K562 (cell line): ENCODE measurements around the gene MIB2. TPM values are rescaled to one million over a fixed set of nuclear protein-coding genes. Genes with fewer than 3 reads are reported as not detected.

ENCODE experiments used
- BHLHE40 ChIP-seq: IDR thresholded peaks from 2 replicates; pipeline ENCODE4 v1.6.1; 2011; ENCODE audit warnings: low read length, improper control_type of control experiment
- CTBP1 ChIP-seq: fragments of 450-650 bp; IDR thresholded peaks from 2 replicates; pipeline ENCODE4 v1.6.1; 2016; ENCODE audit warnings: borderline replicate concordance
- CXXC5 ChIP-seq: fragments of 250-450 bp; sonication (Bioruptor Pico); IDR thresholded peaks from 2 replicates; pipeline ENCODE4 v1.8.0; 2022; ENCODE audit warnings: inconsistent platforms, mild to moderate bottlenecking, moderate library complexity
- ID3 ChIP-seq, 2 experiments: fragments of 250-450 bp in 1 of 2; fragments of 450-650 bp in 1 of 2; sonication (Bioruptor Pico) in 1 of 2; IDR thresholded peaks; 2 replicates each; pipeline versions ENCODE4 v1.6.1 to v1.8.0; 2016 to 2021; ENCODE audit warnings: mild to moderate bottlenecking in 2 of 2, moderate library complexity in 2 of 2, missing compliant biosample characterization in 1 of 2, missing genetic modification characterization in 1 of 2
- IRF2 ChIP-seq: sonication (generic); formaldehyde crosslinking; IDR thresholded peaks from 2 replicates; pipeline ENCODE4 v1.8.1; 2022; ENCODE audit warnings: mild to moderate bottlenecking, missing genetic modification reagents
- MGA ChIP-seq: fragments of 450-650 bp; IDR thresholded peaks from 2 replicates; pipeline ENCODE4 v1.6.1; 2016; ENCODE audit warnings: mild to moderate bottlenecking, moderate library complexity
- NCOA6 ChIP-seq: fragments of 450-650 bp; IDR thresholded peaks from 2 replicates; pipeline ENCODE4 v1.6.1; 2017; ENCODE audit warnings: mild to moderate bottlenecking
- NR2C2 ChIP-seq, 2 experiments: fragments of 200-800 bp in 1 of 2; sonication (Bioruptor generic) in 1 of 2; sonication (generic) in 1 of 2; formaldehyde crosslinking in 1 of 2; IDR thresholded peaks; 2 replicates each; pipeline versions ENCODE4 v1.6.1 to v1.8.0; 2016 to 2022; ENCODE audit warnings: mild to moderate bottlenecking in 1 of 2, missing compliant biosample characterization in 1 of 2, missing genetic modification characterization in 1 of 2, missing genetic modification reagents in 1 of 2
- NRF1 ChIP-seq, 2 experiments: fragments of 450-650 bp; IDR thresholded peaks in 1 of 2; conservative IDR thresholded peaks in 1 of 2; 2 replicates each; pipeline ENCODE4 v1.6.1; 2014; ENCODE audit warnings: mild to moderate bottlenecking in 2 of 2
- SRF ChIP-seq, 2 experiments: fragments of 250-450, 450-650 bp in 1 of 2; sonication (Bioruptor Pico) in 1 of 2; sonication (generic) in 1 of 2; formaldehyde crosslinking; IDR thresholded peaks; 2 replicates each; pipeline versions ENCODE4 v1.5.0 to v1.5.1; 2020 to 2022; ENCODE audit warnings: mild to moderate bottlenecking in 1 of 2, missing genetic modification reagents in 1 of 2
- TEAD4 ChIP-seq, 2 experiments: sonication (generic) in 1 of 2; formaldehyde crosslinking in 1 of 2; IDR thresholded peaks; 2 replicates each; pipeline versions ENCODE4 v1.6.1 to v1.8.0; 2012 to 2022; ENCODE audit warnings: borderline replicate concordance in 1 of 2, inconsistent platforms in 1 of 2, low read length in 1 of 2, mild to moderate bottlenecking in 1 of 2, missing genetic modification reagents in 1 of 2
- ZNF431 ChIP-seq: sonication (generic); formaldehyde crosslinking; IDR thresholded peaks from 2 replicates; pipeline ENCODE4 v1.8.0; 2022; ENCODE audit warnings: mild to moderate bottlenecking, missing genetic modification reagents
- ZNF589 ChIP-seq: fragments of 200-800 bp; sonication (Bioruptor generic); IDR thresholded peaks from 2 replicates; pipeline ENCODE4 v1.6.1; 2016; ENCODE audit warnings: low read depth, missing genetic modification characterization, missing compliant biosample characterization
- polyA plus RNA-seq, 8 experiments: library from polyadenylated mRNA; depleted of rRNA in 4 of 8; stranded (reverse) in 5 of 8; unstranded in 3 of 8; fragments of >200 nt; fragmentation: Nextera tagmentation in 2 of 8; fragmentation: Illumina TruSeq in 1 of 8; extraction: Ambion mirVana in 2 of 8; extraction: Trizol in 1 of 8; gene quantifications; 2 replicates each; pipeline versions ENCODE4 v1.2.1 to v1.2.3, GENCODE V29; 2011 to 2014; ENCODE audit warnings: inconsistent platforms in 1 of 8, missing spikeins in 1 of 8
- total RNA-seq, 7 experiments: library from RNA; depleted of rRNA in 6 of 7; stranded (reverse); fragments of >200 nt in 6 of 7; fragmentation: Illumina TruSeq in 2 of 7; extraction: Trizol in 2 of 7; gene quantifications; 2 replicates each; pipeline versions ENCODE4 v1.2.1 to v1.2.3, GENCODE V29; 2011 to 2021; ENCODE audit warnings: low replicate concordance in 1 of 7

The MIB2 gene
- total and polyA plus RNA-seq, 9 of the 15 experiments (the other 6 are each of a cell fraction or from before 2014, with no cell fraction given) = 0.04 to 17.0 (median 4.9) TPM; not detected in 1

- TF ChIP-seq IRF2 (CRISPR knock-in tag) (0 out of 2 replicates have a peak, but pooled peaks have one; percentile 72), NRF1 (conservative IDR thresholded peaks at IDR 0.05 in 1 of 2, IDR thresholded peaks at IDR 0.05 in 1 of 2) (peak in 1 of 2 experiments; percentile 69; a peak in 2 of 4 replicates), CXXC5 (CRISPR knock-in tag) (peak; percentile 90), ZNF431 (CRISPR knock-in tag) (peak; percentile 79; the same call in 1 of the 2 replicates), SRF (CRISPR knock-in tag; IDR thresholded peaks at IDR 0.05) (no peak), TEAD4 (IDR thresholded peaks at IDR 0.05; ENCODE audit: low read length) (no peak), TEAD4 (CRISPR knock-in tag; IDR thresholded peaks at IDR 0.05; ENCODE audit: borderline replicate concordance) (peak; percentile 92; the same call in 1 of the 2 replicates), BHLHE40 (peak; percentile 23; the same call in 1 of the 2 replicates), MGA (peak; percentile 48; the same call in 1 of the 2 replicates), NCOA6 (no peak), ID3 (CRISPR knock-in tag; IDR thresholded peaks at IDR 0.05) (no peak), ID3 (tag; IDR thresholded peaks at IDR 0.05) (peak; percentile 34; the same call in 1 of the 2 replicates), ZNF589 (no peak), CTBP1 (peak; percentile 92; the same call in 1 of the 2 replicates), NR2C2 (CRISPR knock-in tag; IDR thresholded peaks at IDR 0.05) (0 out of 2 replicates have a peak, but pooled peaks have one; percentile 67), NR2C2 (tag; IDR thresholded peaks at IDR 0.05) (no peak)
Observed at GRCh38 chr1:1599030-1599934, 16.0 kb upstream of the MIB2 start (continued).
